Measurements from ENCODE around the gene HIF1A. TPM values are rescaled to one million over a fixed set of nuclear protein-coding genes. Genes with fewer than 3 reads are reported as not detected.

HIF1A gene
- 148 and 179 TPM in 2 replicates for total RNA-seq

- H3K27ac Mint-ChIP-seq = peak within 1 kb of the TSS; percentile 95
- peak; percentile 95 for ATAC-seq (ENCODE audit: low read depth)
- no peaks in the 10 kb centered on the region for H3K27me3 Mint-ChIP-seq
- ChIA-PET CTCF (interaction anchor here (0.6 kb wide), 1 partner anchor 219 kb away, joined by 3 read pairs; no protein-coding TSS in a partner anchor), POLR2A (interaction anchor here (0.5 to 3.3 kb wide), 39 partner anchors 9 to 385 kb away, joined by 3 to 81 read pairs (median 6); partner anchors contain the start of gene SNAPC1)
- intact Hi-C loops (cut with micrococcal nuclease) = loop anchor here (1.0 to 5.0 kb wide), 13 partner anchors 16 to 387 kb away; partner anchors contain the start of gene SNAPC1
- DNase-seq = peak; percentile 87
- H3K4me1 Mint-ChIP-seq = peaks cover 40% of the 10 kb centered on the region
- peaks cover 6% of the 10 kb centered on the region for H3K9me3 Mint-ChIP-seq
- H3K4me3 Mint-ChIP-seq = peak within 1 kb of the TSS; percentile 97
- TF ChIP-seq CTCF (IDR thresholded peaks at IDR 0.05) = no peak
- H3K36me3 Mint-ChIP-seq (ENCODE audit: low read depth) = peaks cover 27% of the 10 kb centered on the region
Observed at GRCh38 chr14:61694830-61695694, at the start of gene HIF1A. TSS of gene HIF1A (plus strand) at chr14:61695513. CDS start at chr14:61695805, 292 bp downstream.

- peaks cover 32% of the 10 kb centered on the region for H3K4me1 Mint-ChIP-seq
- ATAC-seq (ENCODE audit: low read depth) (no peak), DNase-seq (no peak)
- intact Hi-C loops (cut with micrococcal nuclease) = loop anchor here (1.0 kb wide), 1 partner anchor 10 kb away; no protein-coding TSS in a partner anchor
- no peak for TF ChIP-seq CTCF (IDR thresholded peaks at IDR 0.05)
- ChIA-PET POLR2A (no interaction called here), CTCF (no interaction called here)
- no peaks in the 10 kb centered on the region for H3K36me3 Mint-ChIP-seq (ENCODE audit: low read depth)
- H3K4me3 Mint-ChIP-seq = no peak overlapping the region
- H3K9me3 Mint-ChIP-seq = no peaks in the 10 kb centered on the region
- H3K27me3 Mint-ChIP-seq = no peaks in the 10 kb centered on the region
- H3K27ac Mint-ChIP-seq = no peak overlapping the region
Observed at GRCh38 chr14:61646366-61647116, 48.8 kb upstream of the HIF1A start.

GRCh38 chr14:61647704-61648103 is 47.6 kb upstream of the HIF1A start:
- Mint-ChIP-seq H3K27ac (no peak overlapping the region), H3K4me1 (peaks cover 30% of the 10 kb centered on the region), H3K36me3 (ENCODE audit: low read depth) (no peaks in the 10 kb centered on the region), H3K4me3 (no peak overlapping the region), H3K27me3 (no peaks in the 10 kb centered on the region), H3K9me3 (no peaks in the 10 kb centered on the region)
- ATAC-seq (ENCODE audit: low read depth) (no peak), DNase-seq (no peak)
- intact Hi-C loops (cut with micrococcal nuclease) = loop anchor here (1.0 kb wide), 1 partner anchor 9 kb away; no protein-coding TSS in a partner anchor
- CTCF ChIA-PET = no interaction called here
- POLR2A ChIA-PET = interaction anchor here (1.1 kb wide), 1 partner anchor 144 kb away, joined by 5 read pairs; no protein-coding TSS in a partner anchor
- no peak for TF ChIP-seq CTCF (IDR thresholded peaks at IDR 0.05)

- intact Hi-C loops (cut with micrococcal nuclease) = no loop called here
- CTCF ChIA-PET = no interaction called here
- no peak overlapping the region for H3K4me3 Mint-ChIP-seq
Observed at GRCh38 chr14:61648377-61648776, 46.9 kb upstream of the HIF1A start.

More at GRCh38 chr14:61648377-61648776, 46.9 kb upstream of the HIF1A start:
- DNase-seq = no peak
- ATAC-seq (ENCODE audit: low read depth) = no peak
- H3K9me3 Mint-ChIP-seq = no peaks in the 10 kb centered on the region
- H3K36me3 Mint-ChIP-seq (ENCODE audit: low read depth) = no peaks in the 10 kb centered on the region
- H3K27me3 Mint-ChIP-seq = no peaks in the 10 kb centered on the region
- peaks cover 32% of the 10 kb centered on the region for H3K4me1 Mint-ChIP-seq
- no peak overlapping the region for H3K27ac Mint-ChIP-seq
- TF ChIP-seq CTCF (IDR thresholded peaks at IDR 0.05) = no peak
- POLR2A ChIA-PET = interaction anchor here (1.1 kb wide), 1 partner anchor 145 kb away, joined by 5 read pairs; no protein-coding TSS in a partner anchor
